Transverse colon (tissue), 4 donors: ENCODE results near the gene ARHGAP45. TPM values are rescaled to one million over a fixed set of nuclear protein-coding genes. Genes with fewer than 3 reads are reported as not detected.

ENCODE experiments used
- DNase-seq: peaks from one replicate; pipeline ENCODE4 v3.0.0-alpha.2; 2019
- H3K27ac ChIP-seq, 4 donors: fragments of 200-600 bp; sonication (generic); 2 replicates each; pipeline ENCODE4 v1.5.1; 2016 to 2018; ENCODE audit warnings: inconsistent platforms in 4 of 4
- H3K27me3 ChIP-seq: fragments of 200-600 bp; sonication (generic); 2 replicates; pipeline ENCODE4 v1.5.1; 2017; ENCODE audit warnings: inconsistent platforms
- H3K36me3 ChIP-seq, 4 donors: fragments of 200-600 bp; sonication (generic); 2 replicates each; pipeline ENCODE4 v1.5.1; 2017 to 2019; ENCODE audit warnings: inconsistent platforms in 4 of 4
- H3K4me1 ChIP-seq, 4 donors: fragments of 200-600 bp; sonication (generic); 2 replicates each; pipeline ENCODE4 v1.5.1; 2017 to 2020; ENCODE audit warnings: inconsistent platforms in 4 of 4
- H3K4me3 ChIP-seq, 4 donors: fragments of 200-600 bp; sonication (generic); 1 replicate in 1 of 4; 2 replicates in 3 of 4; pipeline versions ENCODE4 v1.5.1 to v1.6.1; 2017 to 2019; ENCODE audit warnings: inconsistent platforms in 4 of 4
- H3K9me3 ChIP-seq, 2 donors: fragments of 200-600 bp; sonication (generic); 2 replicates each; pipeline ENCODE4 v1.5.1; 2017 to 2019; ENCODE audit warnings: inconsistent platforms in 2 of 2
- CTCF ChIP-seq, 5 experiments: fragments of 200-600 bp in 3 of 5; fragments of 450-650 bp in 2 of 5; sonication (generic) in 3 of 5; IDR thresholded peaks; 1 replicate in 2 of 5; 2 replicates in 3 of 5; pipeline ENCODE4 v1.5.1; 2016 to 2017; ENCODE audit warnings: antibody characterized with exemption in 5 of 5, inconsistent platforms in 3 of 5, mild to moderate bottlenecking in 2 of 5, moderate library complexity in 1 of 5
- EP300 ChIP-seq: sonication (generic); formaldehyde crosslinking; IDR thresholded peaks from one replicate; pipeline ENCODE4 v1.6.1; 2017; ENCODE audit warnings: antibody characterized with exemption, low read depth
- POLR2A ChIP-seq: fragments of 450-650 bp; IDR thresholded peaks from one replicate; pipeline ENCODE4 v1.6.1; 2016; ENCODE audit warnings: antibody characterized with exemption, mild to moderate bottlenecking, moderate library complexity
- POLR2AphosphoS5 ChIP-seq, 3 donors: sonication (generic); formaldehyde crosslinking; IDR thresholded peaks; one replicate each; pipeline ENCODE4 v1.6.1; 2016; ENCODE audit warnings: antibody characterized with exemption in 3 of 3
- WGBS, 2 donors: methylation state at CpG; one replicate each; pipeline ENCODE4 v1.1.5; 2018; ENCODE audit warnings: low coverage in 1 of 2; 5-methylcytosine and 5-hydroxymethylcytosine counted together
- in situ Hi-C, 4 donors: fragments of 200-750 bp; cut with MboI; loops; one replicate each; pipeline versions ENCODE4 v1.15.0 to v1.15.1; 2017; ENCODE audit warnings: low sequenced_read_pairs in 3 of 4, low pct_ligation_motif_present in 1 of 4, low pct_unique_long_range_greater_than_20kb in 1 of 4
- intact Hi-C: fragments of 100-400 bp; cut with DNase I; formaldehyde crosslinking; loops from one replicate; pipeline ENCODE4 v1.15.1; 2023; ENCODE audit warnings: low total_unique reads
- total RNA-seq, 4 donors: library from RNA; depleted of rRNA; stranded (reverse); fragments of >200 nt; gene quantifications; one replicate each; pipeline ENCODE4 v1.1.0, GENCODE V29; 2016

Gene ARHGAP45
- total RNA-seq, 4 donors from 2014 or later = 10.0 to 174 (median 76.9) TPM

GRCh38 chr19:1108291-1109031 lies 41.5 kb downstream of the ARHGAP45 start:
- Histone ChIP-seq H3K27me3 (no peaks in the 10 kb centered on the region), H3K9me3 (no peaks in the 10 kb centered on the region), H3K4me1 (peaks cover 19 to 48% (median 36%) of the 10 kb centered on the region in 4 donors), H3K27ac (no peak overlapping the region), H3K4me3 (no peak overlapping the region), H3K36me3 (peaks cover 0 to 10% (median 4%) of the 10 kb centered on the region in 4 donors)
- intact Hi-C loops (loop anchor here (10.0 kb wide), 2 partner anchors 136 to 184 kb away; partner anchors contain the start of genes ARID3A, ATP5F1D and MIDN), in situ Hi-C loops (no loop called here)
- WGBS, 2 donors = 94% methylated on average over 82 of the region's 89 CpGs; no CpG with 5 or more reads in 1 of the 2 donors
- no peak for TF ChIP-seq POLR2A
- TF ChIP-seq EP300 = no peak
- TF ChIP-seq CTCF (IDR thresholded peaks at IDR 0.05) = no peak
- TF ChIP-seq POLR2AphosphoS5 (IDR thresholded peaks at IDR 0.05) = no peak
- no peak for DNase-seq

GRCh38 chr19:1109032-1109551 lies 42.1 kb downstream of the ARHGAP45 start:
- TF ChIP-seq EP300 (no peak), CTCF (IDR thresholded peaks at IDR 0.05) (no peak), POLR2A (no peak), POLR2AphosphoS5 (IDR thresholded peaks at IDR 0.05) (peak in 1 of 3 donors; percentile 6)
- Histone ChIP-seq H3K9me3 (no peaks in the 10 kb centered on the region), H3K4me1 (peaks cover 25 to 54% (median 41%) of the 10 kb centered on the region in 4 donors), H3K27ac (no peak overlapping the region), H3K4me3 (no peak overlapping the region), H3K36me3 (peaks cover 0 to 10% (median 4%) of the 10 kb centered on the region in 4 donors), H3K27me3 (no peaks in the 10 kb centered on the region)
- in situ Hi-C loops (no loop called here), intact Hi-C loops (loop anchor here (10.0 kb wide), 2 partner anchors 136 to 184 kb away; partner anchors contain the start of genes ARID3A, ATP5F1D and MIDN)
- no peak for DNase-seq
- 90% methylated on average over 38 of the region's 48 CpGs; no CpG with 5 or more reads in 1 of the 2 donors for WGBS, 2 donors

- in situ Hi-C loops = no loop called here
- peaks cover 0 to 10% (median 4%) of the 10 kb centered on the region in 4 donors for H3K36me3 ChIP-seq
- no peak for DNase-seq
These were observed 43.0 kb downstream of the ARHGAP45 start for GRCh38 chr19:1109697-1110671.

More at GRCh38 chr19:1109697-1110671, 43.0 kb downstream of the ARHGAP45 start:
- Histone ChIP-seq H3K27me3 (no peaks in the 10 kb centered on the region), H3K4me3 (no peak overlapping the region), H3K27ac (no peak overlapping the region), H3K9me3 (no peaks in the 10 kb centered on the region), H3K4me1 (peaks cover 24 to 54% (median 41%) of the 10 kb centered on the region in 4 donors)
- intact Hi-C loops = loop anchor here (5.0 to 10.0 kb wide), 3 partner anchors 82 to 185 kb away; partner anchors contain the start of genes ARID3A, ATP5F1D and MIDN
- TF ChIP-seq CTCF (IDR thresholded peaks at IDR 0.05) (no peak), POLR2A (no peak), EP300 (no peak), POLR2AphosphoS5 (IDR thresholded peaks at IDR 0.05) (no peak)
- WGBS, 2 donors = 93 to 100% methylated on average over 3 to 45 of the region's 54 CpGs
